ENCODE data around the gene DNAJC12.

Gene DNAJC12

GRCh38 chr10:67790534-67791408 lies 47.2 kb downstream of the DNAJC12 start:
- H3K27ac ChIP-seq = no peak overlapping the region
- no peaks in the 10 kb centered on the region for H3K36me3 ChIP-seq (ENCODE audit: control insufficient read depth, insufficient read depth, low read length)
- no peak overlapping the region for H2AFZ ChIP-seq
- no peaks in the 10 kb centered on the region for H3K4me1 ChIP-seq
- no peaks in the 10 kb centered on the region for H3K27me3 ChIP-seq (ENCODE audit: control insufficient read depth, insufficient read depth, low read length)
- no peak overlapping the region for H3K9ac ChIP-seq
- no peaks in the 10 kb centered on the region for H3K79me2 ChIP-seq
- no peaks in the 10 kb centered on the region for H3K9me3 ChIP-seq (ENCODE audit: control insufficient read depth, low read length)
- no peak overlapping the region for H3K4me2 ChIP-seq (ENCODE audit: low read length)
- no peak overlapping the region for H3K4me3 ChIP-seq (ENCODE audit: low read depth, low read length)
- no peak for TF ChIP-seq CTCF (IDR thresholded peaks at IDR 0.05)

- H3K27me3 ChIP-seq (ENCODE audit: control insufficient read depth, insufficient read depth, low read length) = no peaks in the 10 kb centered on the region
- no peak overlapping the region for H3K27ac ChIP-seq
- no peak overlapping the region for H3K4me3 ChIP-seq (ENCODE audit: low read depth, low read length)
- TF ChIP-seq CTCF (IDR thresholded peaks at IDR 0.05) = no peak
- no peaks in the 10 kb centered on the region for H3K36me3 ChIP-seq (ENCODE audit: control insufficient read depth, insufficient read depth, low read length)
- no peaks in the 10 kb centered on the region for H3K9me3 ChIP-seq (ENCODE audit: control insufficient read depth, low read length)
- no peak overlapping the region for H2AFZ ChIP-seq
- H3K9ac ChIP-seq = no peak overlapping the region
- H3K79me2 ChIP-seq = no peaks in the 10 kb centered on the region
- no peak overlapping the region for H3K4me2 ChIP-seq (ENCODE audit: low read length)
- H3K4me1 ChIP-seq = no peaks in the 10 kb centered on the region
These were observed 48.2 kb downstream of the DNAJC12 start for GRCh38 chr10:67789769-67790168.

GRCh38 chr10:67788028-67788886 lies 49.7 kb downstream of the DNAJC12 start:
- Histone ChIP-seq H3K4me2 (ENCODE audit: low read length) (no peak overlapping the region), H2AFZ (no peak overlapping the region), H3K4me3 (ENCODE audit: low read depth, low read length) (no peak overlapping the region), H3K9ac (no peak overlapping the region), H3K9me3 (ENCODE audit: control insufficient read depth, low read length) (no peaks in the 10 kb centered on the region), H3K27ac (no peak overlapping the region), H3K4me1 (no peaks in the 10 kb centered on the region), H3K36me3 (ENCODE audit: control insufficient read depth, insufficient read depth, low read length) (no peaks in the 10 kb centered on the region), H3K79me2 (no peaks in the 10 kb centered on the region), H3K27me3 (ENCODE audit: control insufficient read depth, insufficient read depth, low read length) (no peaks in the 10 kb centered on the region)
- no peak for TF ChIP-seq CTCF (IDR thresholded peaks at IDR 0.05)

DNA sequence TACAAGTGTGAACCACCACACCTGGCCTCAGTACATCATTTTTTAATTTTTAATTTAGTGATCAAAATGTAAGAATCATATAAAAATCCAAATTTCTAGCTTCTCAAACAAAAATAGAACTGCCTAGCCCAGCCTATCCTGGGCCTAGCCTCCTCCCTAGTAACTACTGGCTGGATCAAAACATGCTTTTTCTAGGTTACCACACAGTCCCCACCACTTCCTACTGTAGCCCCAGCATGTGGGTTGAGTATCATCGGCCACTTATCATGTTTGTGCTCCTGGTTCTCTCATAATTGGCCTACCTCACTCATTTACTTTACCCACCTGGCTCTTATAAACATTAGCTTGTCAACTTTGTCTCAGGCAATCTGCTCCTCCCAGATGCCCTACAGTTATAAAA lies 52.9 kb downstream of the DNAJC12 start:
- Histone ChIP-seq H3K9me3 (ENCODE audit: control insufficient read depth, low read length) (no peaks in the 10 kb centered on the region), H3K9ac (no peak overlapping the region), H3K36me3 (ENCODE audit: control insufficient read depth, insufficient read depth, low read length) (no peaks in the 10 kb centered on the region), H3K4me3 (ENCODE audit: low read depth, low read length) (no peak overlapping the region), H3K79me2 (no peaks in the 10 kb centered on the region), H3K27me3 (ENCODE audit: control insufficient read depth, insufficient read depth, low read length) (no peaks in the 10 kb centered on the region), H3K27ac (no peak overlapping the region), H3K4me1 (no peaks in the 10 kb centered on the region), H3K4me2 (ENCODE audit: low read length) (no peak overlapping the region), H2AFZ (no peak overlapping the region)
- TF ChIP-seq CTCF (IDR thresholded peaks at IDR 0.05) = no peak

All from parathyroid adenoma (tissue), 2 donors.